PC-3 (cell line): ENCODE data around the gene SIRT2.

ENCODE experiments used
- EZH2 ChIP-seq: fragments of 300-600 bp; sonication (generic); IDR thresholded peaks from one replicate; pipeline ENCODE4 v1.6.1; 2017; ENCODE audit warnings: antibody characterized with exemption, mild to moderate bottlenecking, low read length; ENCODE audit not compliant: unreplicated experiment
- TF ChIP-seq, protein P1 (sequence below): fragments of 300-600 bp; sonication (generic); conservative IDR thresholded peaks from 2 replicates; pipeline ENCODE4 v1.5.1; 2017; ENCODE audit warnings: antibody characterized with exemption, low read depth, mild to moderate bottlenecking, low read length

GRCh38 chr19:38908911-38909310 lies 9.5 kb upstream of the SIRT2 start:
- TF ChIP-seq EZH2: no peak
- TF ChIP-seq, protein P1, sequence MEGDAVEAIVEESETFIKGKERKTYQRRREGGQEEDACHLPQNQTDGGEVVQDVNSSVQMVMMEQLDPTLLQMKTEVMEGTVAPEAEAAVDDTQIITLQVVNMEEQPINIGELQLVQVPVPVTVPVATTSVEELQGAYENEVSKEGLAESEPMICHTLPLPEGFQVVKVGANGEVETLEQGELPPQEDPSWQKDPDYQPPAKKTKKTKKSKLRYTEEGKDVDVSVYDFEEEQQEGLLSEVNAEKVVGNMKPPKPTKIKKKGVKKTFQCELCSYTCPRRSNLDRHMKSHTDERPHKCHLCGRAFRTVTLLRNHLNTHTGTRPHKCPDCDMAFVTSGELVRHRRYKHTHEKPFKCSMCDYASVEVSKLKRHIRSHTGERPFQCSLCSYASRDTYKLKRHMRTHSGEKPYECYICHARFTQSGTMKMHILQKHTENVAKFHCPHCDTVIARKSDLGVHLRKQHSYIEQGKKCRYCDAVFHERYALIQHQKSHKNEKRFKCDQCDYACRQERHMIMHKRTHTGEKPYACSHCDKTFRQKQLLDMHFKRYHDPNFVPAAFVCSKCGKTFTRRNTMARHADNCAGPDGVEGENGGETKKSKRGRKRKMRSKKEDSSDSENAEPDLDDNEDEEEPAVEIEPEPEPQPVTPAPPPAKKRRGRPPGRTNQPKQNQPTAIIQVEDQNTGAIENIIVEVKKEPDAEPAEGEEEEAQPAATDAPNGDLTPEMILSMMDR: no peak
